CD4-positive, alpha-beta T cell treated with Interleukin-17A for 1 hour (primary cell): ENCODE measurements around the gene SLC9A3.

Experiments
- DNase-seq: peaks from one replicate; pipeline ENCODE4 v3.0.0-alpha.2; 2020

The SLC9A3 gene

GRCh38 chr5:438481-438981, 85.7 kb downstream of the SLC9A3 start:
- DNase-seq: no peak

DNA sequence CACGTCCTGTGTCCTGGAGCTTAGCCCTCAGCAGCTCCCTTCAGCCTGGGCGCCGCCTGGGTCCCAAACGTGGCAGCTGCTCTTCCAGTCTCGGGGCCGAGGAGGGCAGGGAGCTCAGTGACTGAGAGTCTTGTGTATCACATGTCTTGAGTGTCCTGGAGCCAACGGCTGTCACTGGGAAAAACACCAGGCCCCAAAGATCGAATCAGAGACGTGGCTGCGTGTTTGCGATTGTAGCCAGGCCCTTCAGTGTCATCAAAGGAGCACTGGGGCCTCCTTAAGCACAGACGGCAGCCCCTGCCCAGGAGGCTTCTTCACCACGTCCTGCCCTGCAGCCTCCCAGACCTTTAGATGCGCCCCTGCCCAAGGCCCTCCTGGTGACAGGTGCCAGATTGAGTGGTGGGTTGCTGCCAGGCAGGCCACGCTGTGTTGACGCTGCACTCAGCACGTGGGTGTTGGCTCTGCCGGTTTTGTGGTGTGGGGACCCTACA, 86.9 kb downstream of the SLC9A3 start:
- DNase-seq: no peak

- DNase-seq: no peak
Measured at GRCh38 chr5:436641-436975, 87.6 kb downstream of the SLC9A3 start.

DNA sequence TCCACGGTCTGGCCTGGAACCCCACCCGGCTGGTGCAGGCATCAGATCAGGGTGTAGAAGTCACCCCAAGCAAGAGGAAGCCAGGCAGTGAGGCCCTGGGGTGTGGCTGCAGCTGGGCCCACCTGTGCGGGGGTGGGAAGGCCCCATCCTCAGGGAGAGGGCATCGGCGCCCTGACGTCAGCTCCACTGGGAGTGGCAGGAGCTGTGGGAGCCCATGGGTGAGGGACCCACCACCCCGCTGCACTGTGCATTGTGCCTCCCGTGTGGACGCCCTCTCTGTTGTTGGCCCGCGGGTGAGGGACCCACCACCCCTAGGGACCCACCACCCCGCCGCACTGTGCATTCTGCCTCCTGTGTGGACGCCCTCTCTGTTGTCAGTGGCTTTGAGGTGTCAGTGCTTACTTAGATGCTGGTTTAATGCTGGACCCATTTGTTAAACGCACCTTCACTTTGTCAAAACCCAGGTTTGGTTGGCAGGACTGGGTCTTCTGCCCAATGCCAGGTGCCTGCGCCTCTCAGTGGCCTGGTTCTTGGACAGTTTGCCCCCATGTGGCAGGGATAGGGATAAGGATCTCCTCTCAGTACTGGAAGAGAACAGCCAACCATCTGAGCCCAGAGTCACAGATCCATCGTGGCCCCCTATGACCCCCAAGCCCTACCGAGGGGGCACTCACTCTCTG, 88.1 kb downstream of the SLC9A3 start:
- no peak for DNase-seq

DNA sequence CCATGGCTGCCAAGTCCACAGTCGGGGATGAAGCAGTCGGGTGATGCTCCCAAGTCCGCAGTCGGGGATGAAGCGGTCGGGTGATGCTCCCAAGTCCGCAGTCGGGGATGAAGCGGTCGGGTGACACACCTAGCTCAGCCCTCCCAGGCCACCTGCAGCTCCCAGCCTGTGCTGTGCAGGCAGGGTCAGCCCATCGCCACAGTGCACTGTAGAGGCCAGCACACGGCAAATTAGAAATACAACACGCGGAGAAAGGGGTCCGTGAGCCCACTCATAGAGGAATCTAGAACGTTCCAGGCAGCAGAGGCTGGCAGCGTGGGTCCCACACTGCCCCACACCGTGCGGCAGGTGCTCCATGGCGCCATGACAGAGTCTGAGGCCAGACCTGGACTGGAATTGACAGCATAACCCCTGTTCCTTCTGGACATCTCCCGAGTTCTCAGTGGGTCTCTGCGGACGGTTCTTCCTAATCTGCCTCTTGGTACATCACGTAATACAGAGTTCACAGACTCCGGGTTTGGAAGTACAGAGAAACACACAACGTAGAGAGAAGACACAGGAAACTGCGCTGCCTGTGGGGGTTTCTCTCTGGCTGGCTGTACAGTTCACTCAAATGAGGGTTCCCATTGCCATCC, 89.0 kb downstream of the SLC9A3 start:
- no peak for DNase-seq

GRCh38 chr5:434443-435146, 89.7 kb downstream of the SLC9A3 start:
- no peak for DNase-seq

DNA sequence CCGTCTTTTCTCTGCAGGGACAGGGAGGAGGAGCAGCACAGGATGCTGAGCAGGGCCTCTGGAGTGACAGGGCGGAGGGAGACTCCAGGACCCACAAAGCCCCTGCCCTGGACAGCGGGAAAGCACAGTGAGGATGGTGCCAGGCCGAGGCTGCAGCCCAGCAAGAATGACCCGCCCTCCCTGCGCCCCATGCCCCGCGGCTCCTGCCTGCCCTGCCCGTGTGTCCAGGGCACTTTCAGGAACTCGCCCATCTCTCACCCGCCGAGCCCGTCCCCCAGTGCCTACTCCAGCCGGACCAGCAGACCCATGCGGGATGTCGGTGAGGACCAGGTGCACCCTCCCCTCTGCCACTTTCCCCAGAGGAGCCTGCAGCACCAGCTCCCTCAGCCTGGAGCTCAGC, 90.4 kb downstream of the SLC9A3 start:
- DNase-seq: no peak

DNA sequence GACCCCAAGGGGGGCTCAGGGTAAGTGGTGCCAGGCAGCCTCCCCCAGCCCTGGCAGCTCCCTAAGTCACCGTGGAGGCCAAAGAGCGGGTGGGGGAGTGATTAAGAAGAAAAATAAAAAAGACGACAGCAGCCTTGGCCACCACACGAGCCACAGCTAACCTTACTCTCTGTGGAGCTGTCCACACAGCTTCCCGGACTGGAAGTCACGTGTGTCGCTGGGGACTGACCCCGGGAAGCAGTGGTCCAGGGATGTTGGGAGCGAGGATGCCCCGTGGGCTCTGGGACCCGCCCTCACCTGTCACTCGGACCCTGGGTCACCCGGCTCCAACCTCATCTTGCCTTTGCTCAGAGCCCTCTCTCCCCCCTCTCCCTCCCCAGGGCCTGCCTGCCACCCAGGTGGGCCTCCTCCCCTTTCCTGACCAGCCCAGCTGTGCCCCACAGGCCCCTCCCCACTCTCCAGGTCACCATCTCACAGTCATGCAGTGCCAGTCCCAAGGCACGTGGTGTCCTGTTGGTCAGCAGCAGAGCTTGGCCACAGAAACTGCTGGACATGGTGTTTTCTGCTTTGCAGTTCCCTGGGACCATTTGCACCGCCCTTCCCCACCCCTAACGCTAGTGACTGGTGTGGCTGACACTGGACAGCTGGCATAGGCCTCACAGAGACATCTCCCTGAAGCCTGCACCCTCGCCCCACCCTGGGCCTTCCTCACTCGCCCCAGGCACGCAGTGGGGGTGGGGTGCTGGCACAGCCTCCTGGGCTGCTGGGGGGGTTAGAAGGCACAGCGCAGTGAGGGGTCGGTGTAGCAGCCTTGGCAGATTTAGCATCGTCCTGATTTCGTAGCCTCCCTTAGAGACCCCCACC, 91.1 kb downstream of the SLC9A3 start:
- no peak for DNase-seq

GRCh38 chr5:432201-432927, 91.9 kb downstream of the SLC9A3 start:
- no peak for DNase-seq

DNA sequence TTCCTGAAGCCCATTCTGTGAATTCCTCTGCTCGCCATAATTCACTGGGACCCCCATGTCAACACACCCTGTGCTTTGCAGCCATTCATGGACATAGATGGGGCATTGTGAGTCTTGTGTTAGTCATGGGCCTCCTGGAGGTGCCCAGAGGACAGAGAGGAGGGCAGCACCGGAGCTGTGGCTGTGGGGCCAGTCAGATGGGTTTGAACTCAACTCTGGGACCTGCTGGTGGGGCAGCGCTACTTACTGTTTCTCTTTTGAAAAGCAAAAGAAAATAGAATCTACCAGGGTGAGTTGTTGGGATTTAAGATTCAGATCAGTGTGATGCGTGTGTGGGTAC, 92.6 kb downstream of the SLC9A3 start:
- no peak for DNase-seq

DNA sequence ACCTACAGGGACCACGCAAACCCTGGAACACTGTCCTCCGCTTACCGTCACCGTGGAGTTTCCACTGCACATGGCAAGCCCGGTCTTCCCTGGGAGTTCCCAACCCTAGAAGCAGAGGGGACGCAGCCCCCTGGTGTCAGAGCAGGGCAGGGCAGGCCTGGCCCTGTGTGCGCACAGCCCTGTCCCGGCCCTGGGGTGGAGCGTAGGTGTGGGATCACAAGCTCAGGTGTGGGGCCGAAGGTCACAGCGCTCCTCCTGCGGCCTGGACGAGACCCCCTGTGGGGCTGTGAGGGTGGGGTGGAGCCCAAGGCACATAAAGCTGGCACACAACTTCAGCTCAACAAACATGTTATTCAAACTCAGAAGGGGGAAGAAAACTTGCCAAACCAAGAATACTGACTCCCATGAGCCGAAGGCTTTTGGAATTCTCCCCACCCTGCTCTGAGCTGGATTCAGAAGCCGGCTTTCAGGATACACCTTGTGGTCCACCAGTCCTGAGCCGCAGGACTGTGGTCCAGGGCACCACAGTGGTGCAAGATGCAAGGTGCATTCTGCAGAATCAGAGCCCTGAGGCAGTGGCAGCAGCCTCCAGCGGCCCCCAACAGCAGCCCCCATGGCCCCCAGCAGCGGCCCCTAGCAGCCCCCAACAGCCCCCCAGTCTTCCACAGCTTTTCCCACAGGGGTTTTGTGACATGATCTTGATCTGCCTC, 93.1 kb downstream of the SLC9A3 start:
- DNase-seq: peak; percentile 24

DNA sequence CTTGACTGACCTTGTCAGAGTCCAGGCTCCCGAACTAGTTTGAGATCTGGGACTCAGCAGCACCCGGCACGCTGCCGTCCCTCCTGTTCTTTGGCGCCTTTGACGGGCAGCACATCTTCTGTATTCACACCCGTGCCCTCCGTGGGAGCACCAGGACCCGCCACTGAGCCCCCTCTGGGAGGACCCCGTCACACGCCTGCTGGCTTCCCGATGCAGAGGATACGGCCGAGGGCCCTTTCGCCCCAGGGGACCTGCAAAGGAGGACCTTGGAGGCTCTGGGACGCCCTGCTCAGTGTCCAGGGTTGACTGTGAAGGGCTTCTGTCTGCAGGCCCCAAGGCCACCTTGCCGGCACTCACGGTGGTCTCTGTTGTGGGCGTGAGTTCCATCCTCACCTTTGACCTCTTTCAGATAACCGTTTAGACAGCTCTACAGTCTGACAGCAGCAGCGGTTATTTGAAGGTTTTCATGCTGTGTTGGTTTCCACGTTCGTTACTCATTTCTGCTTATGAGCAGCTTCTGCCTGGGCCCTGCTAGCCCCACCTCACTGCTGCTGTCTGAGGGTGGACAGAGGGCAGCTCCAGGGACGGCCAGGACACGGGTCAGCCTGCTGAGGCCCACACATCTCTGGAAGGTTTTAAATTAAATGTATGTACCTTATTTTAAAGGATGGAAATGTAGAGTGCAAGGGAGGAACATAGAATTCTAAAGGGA, 93.9 kb downstream of the SLC9A3 start:
- no peak for DNase-seq

GRCh38 chr5:429453-430188, 94.6 kb downstream of the SLC9A3 start:
- no peak for DNase-seq

DNA sequence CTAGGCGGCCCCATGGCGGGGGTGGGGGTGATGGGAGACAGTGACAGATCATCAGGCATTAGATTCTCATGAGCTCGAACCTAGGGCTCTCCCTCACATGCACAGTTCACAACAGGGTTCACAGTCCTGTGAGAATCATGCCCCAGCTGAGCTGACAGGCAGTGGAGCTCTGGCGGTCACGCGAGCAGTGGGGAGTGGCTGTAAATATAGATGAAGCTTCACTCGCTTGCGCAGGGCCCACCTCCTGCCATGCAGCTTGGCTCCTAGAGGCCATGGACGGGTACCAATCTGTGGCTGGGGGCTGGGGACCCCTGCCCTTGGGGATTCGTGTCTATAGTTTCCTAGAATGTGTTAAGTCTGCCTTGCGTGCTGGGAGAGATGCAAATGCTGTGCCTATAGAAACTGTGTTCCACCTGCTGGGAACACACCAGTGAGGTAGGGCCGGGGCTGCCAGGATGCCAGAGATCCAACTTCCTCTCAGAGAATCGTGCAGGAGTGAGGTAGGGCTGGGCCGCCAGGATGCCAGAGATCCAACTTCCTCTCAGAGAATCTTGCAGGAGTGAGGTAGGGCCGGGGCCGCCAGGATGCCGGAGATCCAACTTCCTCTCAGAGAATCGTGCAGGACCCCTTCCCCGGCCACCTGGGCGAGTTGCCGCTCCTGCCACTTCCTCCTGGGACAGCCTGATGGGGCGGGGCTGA, 95.3 kb downstream of the SLC9A3 start:
- no peak for DNase-seq

GRCh38 chr5:428219-428618, 96.0 kb downstream of the SLC9A3 start:
- DNase-seq: no peak

- DNase-seq: no peak
Measured at GRCh38 chr5:427415-428087, 96.7 kb downstream of the SLC9A3 start.

DNA sequence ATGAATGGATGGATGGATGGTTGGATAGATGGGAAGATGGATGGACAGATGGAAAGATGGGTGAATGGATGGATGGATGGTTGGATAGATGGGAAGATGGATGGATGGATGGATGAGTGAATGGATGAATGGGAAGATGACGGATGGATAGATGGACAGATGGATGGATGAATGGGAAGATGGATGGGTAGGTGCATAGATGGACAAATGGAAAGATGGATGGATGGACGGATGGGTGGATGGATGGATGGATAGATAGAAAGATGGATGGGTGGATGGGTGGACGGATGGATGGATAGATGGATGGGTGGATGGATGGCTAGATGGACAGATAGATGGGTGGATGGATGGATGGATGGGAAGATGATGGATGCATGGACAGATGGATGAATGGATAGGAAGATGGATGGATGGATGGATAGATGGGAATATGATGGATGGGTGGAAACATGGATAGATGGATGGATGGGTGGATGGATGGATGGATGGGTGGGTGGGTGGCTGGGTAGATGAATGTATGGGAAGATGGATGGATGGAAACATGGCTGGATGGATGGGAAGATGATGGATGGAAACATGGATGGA, 97.8 kb downstream of the SLC9A3 start:
- DNase-seq: no peak

DNA sequence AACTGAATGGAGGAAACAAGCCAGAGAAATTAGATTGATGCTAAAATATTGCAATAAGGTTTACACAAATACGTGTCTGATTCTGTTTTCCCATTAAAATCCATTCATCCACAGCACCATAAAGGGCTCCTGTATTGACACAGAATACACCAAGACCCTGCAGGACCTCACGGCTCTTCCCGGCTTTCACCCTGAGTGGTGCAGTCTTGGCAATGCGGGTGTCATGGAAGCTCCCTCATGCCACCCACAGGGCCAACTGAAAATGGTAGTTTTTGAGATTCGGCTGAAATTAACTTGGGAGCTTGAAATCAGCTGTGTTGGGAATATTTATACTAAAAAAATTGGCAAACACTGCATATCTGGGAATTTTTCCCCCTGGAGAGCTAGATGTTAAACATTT, 98.5 kb downstream of the SLC9A3 start:
- peak; percentile 20 for DNase-seq
